H9 (cell line): ENCODE data around the gene ZSCAN31. TPM values are rescaled to one million over a fixed set of nuclear protein-coding genes. Genes with fewer than 3 reads are reported as not detected.

Source experiments
- DNase-seq: peaks from one replicate; pipeline ENCODE4 v3.0.0-alpha.2; 2017
- H2AFZ ChIP-seq: one replicate; pipeline ENCODE4 v1.6.1; 2013; ENCODE audit warnings: mild to moderate bottlenecking, low read length, control low read depth, moderate library complexity
- H2AK5ac ChIP-seq: 2 replicates; pipeline ENCODE4 v1.6.1; 2013; ENCODE audit warnings: low read length, control low read depth, mixed read lengths; ENCODE audit not compliant: insufficient read length
- H2BK120ac ChIP-seq: one replicate; pipeline ENCODE4 v1.6.1; 2013; ENCODE audit warnings: low read depth, mild to moderate bottlenecking, low read length, control low read depth, inconsistent platforms; ENCODE audit not compliant: poor library complexity, severe bottlenecking
- H2BK12ac ChIP-seq: 2 replicates; pipeline ENCODE4 v1.6.1; 2013; ENCODE audit warnings: low read length, control low read depth, mixed read lengths, low read depth; ENCODE audit not compliant: insufficient read length
- H2BK15ac ChIP-seq: 2 replicates; pipeline ENCODE4 v1.6.1; 2013; ENCODE audit warnings: low read depth, low read length, control low read depth
- H2BK20ac ChIP-seq: one replicate; pipeline ENCODE4 v1.6.1; 2013; ENCODE audit warnings: low read depth, mild to moderate bottlenecking, low read length, control low read depth, inconsistent platforms; ENCODE audit not compliant: poor library complexity, severe bottlenecking
- H2BK5ac ChIP-seq: 2 replicates; pipeline ENCODE4 v1.6.1; 2013; ENCODE audit warnings: low read length, control low read depth, mixed read lengths; ENCODE audit not compliant: insufficient read length
- H3K14ac ChIP-seq: 2 replicates; pipeline ENCODE4 v1.6.1; 2013; ENCODE audit warnings: low read length, control low read depth; ENCODE audit not compliant: insufficient read depth
- H3K18ac ChIP-seq: 2 replicates; pipeline ENCODE4 v1.6.1; 2013; ENCODE audit warnings: low read depth, mild to moderate bottlenecking, mixed read lengths, low read length, control low read depth; ENCODE audit not compliant: insufficient read length
- H3K23ac ChIP-seq: 2 replicates; pipeline ENCODE4 v1.6.1; 2013; ENCODE audit warnings: low read length, control low read depth, mixed read lengths, low read depth; ENCODE audit not compliant: insufficient read length
- H3K23me2 ChIP-seq: 2 replicates; pipeline ENCODE4 v1.6.1; 2013; ENCODE audit warnings: low read depth, mild to moderate bottlenecking, mixed read lengths, low read length, control low read depth; ENCODE audit not compliant: insufficient read length, poor library complexity, severe bottlenecking
- H3K27ac ChIP-seq: 2 replicates; pipeline ENCODE4 v1.5.1; 2013; ENCODE audit warnings: low read length, control low read depth, mixed read lengths, low read depth; ENCODE audit not compliant: insufficient read length
- H3K27me3 ChIP-seq: 2 replicates; pipeline ENCODE4 v1.6.1; 2013; ENCODE audit warnings: low read length, control low read depth, inconsistent platforms; ENCODE audit not compliant: insufficient read depth
- H3K4ac ChIP-seq: 2 replicates; pipeline ENCODE4 v1.6.1; 2013; ENCODE audit warnings: low read depth, mild to moderate bottlenecking, control low read depth, inconsistent platforms, low read length, moderate library complexity
- H3K4me1 ChIP-seq: 2 replicates; pipeline ENCODE4 v1.6.1; 2013; ENCODE audit warnings: low read length, control low read depth, inconsistent platforms; ENCODE audit not compliant: insufficient read depth
- H3K4me2 ChIP-seq: 2 replicates; pipeline ENCODE4 v1.6.1; 2013; ENCODE audit warnings: low read length, control low read depth, mixed read lengths; ENCODE audit not compliant: insufficient read length, insufficient read depth
- H3K56ac ChIP-seq: 2 replicates; pipeline ENCODE4 v1.6.1; 2013; ENCODE audit warnings: low read depth, mild to moderate bottlenecking, mixed read lengths, low read length, control low read depth; ENCODE audit not compliant: insufficient read length
- H3K79me1 ChIP-seq: 2 replicates; pipeline ENCODE4 v1.6.1; 2013; ENCODE audit warnings: low read depth, mild to moderate bottlenecking, moderate library complexity, low read length, control low read depth, inconsistent platforms; ENCODE audit not compliant: insufficient read depth, poor library complexity, severe bottlenecking
- H3K79me2 ChIP-seq: 2 replicates; pipeline ENCODE4 v1.6.1; 2013; ENCODE audit warnings: low read length, control low read depth, inconsistent platforms; ENCODE audit not compliant: insufficient read depth
- H3K9ac ChIP-seq: 2 replicates; pipeline ENCODE4 v1.6.1; 2013; ENCODE audit warnings: low read length, control low read depth, mixed read lengths; ENCODE audit not compliant: insufficient read length; ENCODE audit errors: extremely low read depth
- H3K9me3 ChIP-seq: one replicate; pipeline ENCODE4 v1.6.1; 2013; ENCODE audit warnings: low read depth, low read length, inconsistent platforms; ENCODE audit not compliant: control insufficient read depth
- H3T11ph ChIP-seq: one replicate; pipeline ENCODE4 v1.6.1; 2013; ENCODE audit warnings: mild to moderate bottlenecking, low read length, control low read depth, inconsistent platforms
- H4K20me1 ChIP-seq: one replicate; pipeline ENCODE4 v1.6.1; 2013; ENCODE audit not compliant: control insufficient read depth, insufficient read length, insufficient read depth
- H4K5ac ChIP-seq: 2 replicates; pipeline ENCODE4 v1.6.1; 2013; ENCODE audit warnings: low read depth, mild to moderate bottlenecking, mixed read lengths, low read length, control low read depth; ENCODE audit not compliant: insufficient read length
- H4K8ac ChIP-seq: replicated peaks from 2 replicates; pipeline ENCODE4 v1.6.1; 2013; ENCODE audit warnings: low read length, control low read depth, mixed read lengths, low read depth; ENCODE audit not compliant: insufficient read length
- H4K91ac ChIP-seq: 2 replicates; pipeline ENCODE4 v1.6.1; 2013; ENCODE audit warnings: low read depth, mild to moderate bottlenecking, moderate library complexity, mixed read lengths, low read length, control low read depth; ENCODE audit not compliant: insufficient read length
- H3K27ac Mint-ChIP-seq, 3 experiments: 2 replicates in 2 of 3; 3 replicates in 1 of 3; pipeline ENCODE4 v1.8.0; 2020 to 2021; ENCODE audit warnings: mixed read lengths in 3 of 3, mild to moderate bottlenecking in 1 of 3, moderate library complexity in 1 of 3
- H3K27me3 Mint-ChIP-seq: 2 replicates; pipeline ENCODE4 v1.8.0; 2021; ENCODE audit warnings: low read depth, mild to moderate bottlenecking, moderate library complexity, mixed read lengths
- H3K36me3 Mint-ChIP-seq, 3 experiments: 2 replicates in 2 of 3; 3 replicates in 1 of 3; pipeline ENCODE4 v1.8.0; 2020 to 2021; ENCODE audit warnings: low read depth in 3 of 3, mixed read lengths in 3 of 3; ENCODE audit not compliant: insufficient read depth in 1 of 3
- H3K4me1 Mint-ChIP-seq, 2 experiments: 2 replicates each; pipeline ENCODE4 v1.8.0; 2020; ENCODE audit warnings: mixed read lengths in 2 of 2
- H3K4me3 Mint-ChIP-seq, 2 experiments: 2 replicates in 1 of 2; 3 replicates in 1 of 2; pipeline ENCODE4 v1.8.0; 2020 to 2021; ENCODE audit warnings: mild to moderate bottlenecking in 2 of 2, mixed read lengths in 2 of 2, moderate library complexity in 1 of 2
- H3K9me3 Mint-ChIP-seq, 2 experiments: 2 replicates in 1 of 2; 3 replicates in 1 of 2; pipeline ENCODE4 v1.8.0; 2020; ENCODE audit warnings: mild to moderate bottlenecking in 2 of 2, mixed read lengths in 2 of 2, moderate library complexity in 1 of 2
- CTCF ChIP-seq: fragments of 200-600 bp; sonication (generic); conservative IDR thresholded peaks from 3 replicates; pipeline ENCODE4 v1.8.0; 2021; ENCODE audit warnings: antibody characterized with exemption, mild to moderate bottlenecking
- WGBS: extraction: QIAGEN DNeasy Blood & Tissue Kit; methylation state at CpG from one replicate; pipeline ENCODE4 v1.1.7; 2013; ENCODE audit warnings: missing lambda C conversion rate, low lambda C conversion rate, mixed read lengths; ENCODE audit not compliant: insufficient read length; ENCODE audit errors: extremely low coverage; 5-methylcytosine and 5-hydroxymethylcytosine counted together
- total RNA-seq: library from RNA; stranded (reverse); gene quantifications from 2 replicates; pipeline ENCODE4 v1.2.1, GENCODE V29; 2021

The ZSCAN31 gene
- total RNA-seq, 1 experiment from 2014 or later, result 7.1 TPM

GRCh38 chr6:28369463-28369862, 33.5 kb upstream of the ZSCAN31 start:
- Histone ChIP-seq H2BK5ac (no peak overlapping the region), H3K4me1 (no peaks in the 10 kb centered on the region), H2AFZ (no peak overlapping the region), H4K20me1 (no peaks in the 10 kb centered on the region), H3K4me2 (no peak overlapping the region), H3K4ac (no peak overlapping the region), H3K56ac (no peak overlapping the region), H2AK5ac (no peak overlapping the region), H3T11ph (no peak overlapping the region), H4K91ac (no peak overlapping the region), H3K79me1 (no peaks in the 10 kb centered on the region), H4K5ac (no peak overlapping the region), H2BK12ac (no peak overlapping the region), H2BK20ac (no peak overlapping the region), H2BK120ac (no peak overlapping the region), H3K79me2 (no peaks in the 10 kb centered on the region), H3K23me2 (no peaks in the 10 kb centered on the region), H3K14ac (no peak overlapping the region), H3K18ac (no peak overlapping the region), H3K27me3 (no peaks in the 10 kb centered on the region), H3K23ac (no peak overlapping the region), H4K8ac (no peak overlapping the region), H3K27ac (no peak overlapping the region), H3K9me3 (no peaks in the 10 kb centered on the region), H3K9ac (no peak overlapping the region), H2BK15ac (no peak overlapping the region)
- H3K4me1 Mint-ChIP-seq, result no peaks in the 10 kb centered on the region
- no CpG with 5 or more reads among the region's 3 CpGs for WGBS
- no peaks in the 10 kb centered on the region for H3K27me3 Mint-ChIP-seq
- no peak for TF ChIP-seq CTCF
- H3K9me3 Mint-ChIP-seq, result no peaks in the 10 kb centered on the region
- H3K27ac Mint-ChIP-seq, result no peak overlapping the region
- H3K36me3 Mint-ChIP-seq, result peaks cover 13 to 28% (median 20%) of the 10 kb centered on the region in 3 experiments; a peak in 6 of 7 replicates
- no peak overlapping the region for H3K4me3 Mint-ChIP-seq
- no peak for DNase-seq
